ENCODE data around the gene PSMA7. TPM values are rescaled to one million over a fixed set of nuclear protein-coding genes. Genes with fewer than 3 reads are reported as not detected.

PSMA7 gene
- polyA plus RNA-seq (ENCODE audit: insufficient read depth in 1 of 5, insufficient read length in 5 of 5, low replicate concordance in 1 of 5), result 100 to 1,000 TPM; 140 to 204 (median 158) TPM
- long read RNA-seq, donor 1, transcript PSMA7-203 (7 exons, 996 nt), result major isoform, 193 of 307 reads
- long read RNA-seq, donor 1, transcript PSMA7-206 (4 exons, 548 nt), result minor isoform, 19 of 307 reads
- long read RNA-seq, donor 1, partial matches to known transcripts, result 91 of 307 reads
- long read RNA-seq, donor 1, other reads (novel, unspliced or antisense), result 0 of 307 reads
- long read RNA-seq, donor 2, transcript PSMA7-203 (7 exons, 996 nt), result major isoform, 112 of 121 reads
- long read RNA-seq, donor 2, partial matches to known transcripts, result 8 of 121 reads
- long read RNA-seq, donor 2, other reads (novel, unspliced or antisense), result 0 of 121 reads
- long read RNA-seq, donor 3, transcript PSMA7-201 (3 exons, 925 nt), result minor isoform, 6 of 258 reads
- long read RNA-seq, donor 3, transcript PSMA7-203 (7 exons, 996 nt), result major isoform, 154 of 258 reads
- long read RNA-seq, donor 3, transcript PSMA7-206 (4 exons, 548 nt), result minor isoform, 19 of 258 reads
- long read RNA-seq, donor 3, partial matches to known transcripts, result 79 of 258 reads
- long read RNA-seq, donor 3, other reads (novel, unspliced or antisense), result 0 of 258 reads
- long read RNA-seq, donor 4, transcript PSMA7-203 (7 exons, 996 nt), result major isoform, 81 of 119 reads
- long read RNA-seq, donor 4, transcript PSMA7-206 (4 exons, 548 nt), result minor isoform, 7 of 119 reads
- long read RNA-seq, donor 4, partial matches to known transcripts, result 31 of 119 reads
- long read RNA-seq, donor 4, other reads (novel, unspliced or antisense), result 0 of 119 reads
- long read RNA-seq, donor 5, transcript PSMA7-203 (7 exons, 996 nt), result major isoform, 246 of 331 reads
- long read RNA-seq, donor 5, transcript PSMA7-206 (4 exons, 548 nt), result minor isoform, 6 of 331 reads
- long read RNA-seq, donor 5, partial matches to known transcripts, result 75 of 331 reads
- long read RNA-seq, donor 5, other reads (novel, unspliced or antisense), result 0 of 331 reads
- long read RNA-seq, donor 6, transcript PSMA7-203 (7 exons, 996 nt), result major isoform, 192 of 247 reads
- long read RNA-seq, donor 6, partial matches to known transcripts, result 49 of 247 reads
- long read RNA-seq, donor 6, other reads (novel, unspliced or antisense), result 0 of 247 reads
- long read RNA-seq, donor 7, transcript PSMA7-203 (7 exons, 996 nt), result major isoform, 171 of 182 reads
- long read RNA-seq, donor 7, partial matches to known transcripts, result 6 of 182 reads
- long read RNA-seq, donor 7, other reads (novel, unspliced or antisense), result 0 of 182 reads
- long read RNA-seq, donor 8, transcript PSMA7-203 (7 exons, 996 nt), result major isoform, 80 of 126 reads
- long read RNA-seq, donor 8, transcript PSMA7-206 (4 exons, 548 nt), result minor isoform, 10 of 126 reads
- long read RNA-seq, donor 8, partial matches to known transcripts, result 33 of 126 reads
- long read RNA-seq, donor 8, other reads (novel, unspliced or antisense), result 0 of 126 reads

DNA sequence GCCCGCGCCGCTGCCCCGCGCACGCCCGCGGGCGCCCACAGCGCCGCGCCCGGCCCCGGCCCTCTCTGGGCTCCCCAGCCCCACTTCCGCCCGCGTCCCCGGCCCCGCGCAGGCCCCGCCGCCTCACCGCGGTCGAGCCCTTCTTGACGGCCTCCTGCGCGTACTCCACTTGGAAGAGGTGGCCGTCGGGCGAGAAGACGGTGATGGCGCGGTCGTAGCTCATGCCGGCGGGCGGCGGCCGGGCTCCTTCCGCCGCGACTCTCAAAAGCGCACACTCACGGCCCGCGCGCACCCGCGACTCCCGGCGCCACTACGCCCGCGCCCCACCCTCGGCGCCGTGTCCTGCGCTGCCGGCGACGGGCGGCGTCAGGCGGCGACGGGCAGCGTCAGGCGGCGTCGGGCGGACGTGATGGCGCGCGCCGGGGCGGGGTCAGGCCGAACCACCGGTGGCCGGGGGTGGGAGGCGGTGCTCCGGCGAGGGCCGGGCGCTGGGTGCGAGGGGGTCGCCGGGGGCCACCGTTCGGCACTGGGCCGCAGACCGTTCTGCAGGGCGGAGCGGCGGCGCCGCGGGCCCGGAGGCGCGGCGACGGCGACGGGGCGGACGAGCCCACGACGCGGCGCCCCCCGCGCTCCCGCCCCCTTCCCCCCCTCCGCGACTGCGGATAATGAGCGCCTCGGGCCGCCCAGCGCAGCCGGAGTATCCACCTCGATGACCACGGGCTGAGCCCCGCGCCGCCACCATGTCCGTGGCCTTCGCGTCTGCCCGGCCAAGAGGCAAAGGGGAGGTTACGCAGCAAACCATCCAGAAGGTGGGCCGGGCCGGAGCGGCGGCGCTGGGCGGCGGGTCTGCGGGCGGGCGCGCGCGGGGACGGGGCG, at the start of gene PSMA7, which contains the start of gene SS18L1:
TSS of gene PSMA7 (minus strand) at position 314 of the 876 bp plus-strand sequence. CDS start at position 223, 91 bp downstream.
TSS of gene SS18L1 (plus strand) at position 689 of the 876 bp plus-strand sequence. CDS start at position 741, 52 bp downstream.
- DNase-seq, result peak; percentile 79 to 84

DNA sequence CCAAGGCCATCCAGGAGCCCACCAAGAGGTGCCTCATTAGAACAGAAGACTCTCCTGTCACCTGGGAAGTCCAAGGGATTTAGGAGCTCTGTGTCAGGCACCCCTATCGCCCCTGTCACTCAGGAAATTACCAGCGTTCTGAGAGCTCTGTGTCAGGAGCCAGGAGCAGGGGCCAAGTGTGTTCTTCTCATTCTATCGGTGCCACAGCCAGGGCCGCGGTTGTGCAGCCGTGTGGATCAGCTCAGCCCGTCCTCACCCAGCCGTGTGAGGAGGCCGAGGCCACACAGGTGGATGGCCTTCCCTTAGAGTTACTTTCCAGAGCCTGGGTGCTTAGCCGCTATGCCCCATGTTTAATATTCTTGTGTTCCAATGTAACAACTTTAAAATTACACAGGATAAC, 49.4 kb upstream of the PSMA7 start:
- DNase-seq, result no peak

DNA sequence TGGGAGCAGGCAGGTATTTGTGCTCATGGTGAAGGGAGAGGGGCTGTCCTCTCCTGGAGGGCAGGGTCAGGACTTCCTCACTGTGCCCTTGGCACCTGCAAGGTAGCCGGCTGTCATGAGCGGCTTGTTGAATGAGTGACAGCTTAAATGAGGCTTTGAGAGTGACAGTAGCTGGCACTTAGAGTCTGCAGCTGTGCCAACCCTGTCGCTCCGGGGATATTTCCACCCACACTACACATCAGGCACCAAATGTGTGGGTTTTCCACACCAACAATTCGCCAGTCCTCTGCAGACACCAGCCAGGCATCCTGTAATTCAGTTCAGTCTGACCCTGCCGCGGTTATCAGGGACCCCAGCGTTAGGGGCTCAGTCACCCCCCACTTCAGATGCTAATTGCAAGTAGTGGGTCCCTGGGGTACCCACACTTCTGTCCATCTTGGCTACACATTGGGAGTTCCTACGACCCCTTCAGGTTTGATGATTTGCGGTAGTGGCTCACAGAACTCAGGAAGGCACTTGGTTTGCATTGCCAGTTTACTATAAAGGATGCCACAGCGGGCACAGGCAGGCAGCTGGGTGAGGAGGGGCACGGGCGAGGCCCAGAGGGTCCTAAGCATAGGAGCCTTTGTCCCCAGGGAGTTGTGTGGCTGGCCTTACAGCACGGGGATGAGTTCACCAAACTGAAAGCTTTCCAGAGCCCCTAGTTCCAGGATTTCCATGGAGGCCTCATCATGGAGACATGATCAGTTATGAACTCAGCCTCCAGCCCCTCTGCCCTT, 48.8 kb upstream of the PSMA7 start:
- DNase-seq, result no peak

GRCh38 chr20:62190639-62191411, 47.6 kb upstream of the PSMA7 start:
- no peak for DNase-seq

- DNase-seq, result no peak
Observed at GRCh38 chr20:62186887-62187866, 44.0 kb upstream of the PSMA7 start.

GRCh38 chr20:62186096-62186426, 42.9 kb upstream of the PSMA7 start:
- no peak for DNase-seq

DNA sequence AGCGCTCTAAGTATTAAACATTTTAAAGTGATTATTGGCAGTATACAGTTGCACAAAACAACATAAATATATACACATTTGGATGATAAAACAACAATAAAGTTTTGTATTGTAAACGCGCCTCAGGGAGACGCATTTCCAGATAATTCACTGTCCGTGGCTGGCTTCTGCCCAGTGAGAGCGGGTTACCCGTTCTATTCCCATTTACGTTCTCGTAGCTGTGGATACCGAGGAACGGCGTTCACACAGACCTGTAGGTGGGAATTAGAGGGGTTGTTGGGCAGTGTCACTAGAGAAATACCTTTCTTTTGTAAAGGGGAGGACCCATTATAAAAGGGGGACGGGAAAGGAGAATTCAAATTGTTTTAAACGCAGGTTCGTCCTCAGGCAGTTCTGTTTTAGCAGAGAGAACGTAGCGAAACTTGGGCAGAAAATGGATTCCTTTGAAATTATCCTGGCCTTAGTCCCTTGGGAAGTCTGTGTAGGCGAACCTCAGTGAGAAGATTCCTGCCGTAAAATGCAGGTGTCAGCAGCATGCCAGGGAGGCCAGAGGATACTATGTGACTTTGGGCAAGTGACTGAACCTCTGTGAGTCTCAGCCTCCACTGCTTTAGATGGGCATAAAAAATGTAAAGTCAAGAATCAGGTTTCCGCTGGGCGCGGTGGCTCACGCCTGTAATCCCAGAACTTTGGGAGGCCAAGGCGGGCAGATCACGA, 40.4 kb upstream of the PSMA7 start:
- DNase-seq, result no peak

DNA sequence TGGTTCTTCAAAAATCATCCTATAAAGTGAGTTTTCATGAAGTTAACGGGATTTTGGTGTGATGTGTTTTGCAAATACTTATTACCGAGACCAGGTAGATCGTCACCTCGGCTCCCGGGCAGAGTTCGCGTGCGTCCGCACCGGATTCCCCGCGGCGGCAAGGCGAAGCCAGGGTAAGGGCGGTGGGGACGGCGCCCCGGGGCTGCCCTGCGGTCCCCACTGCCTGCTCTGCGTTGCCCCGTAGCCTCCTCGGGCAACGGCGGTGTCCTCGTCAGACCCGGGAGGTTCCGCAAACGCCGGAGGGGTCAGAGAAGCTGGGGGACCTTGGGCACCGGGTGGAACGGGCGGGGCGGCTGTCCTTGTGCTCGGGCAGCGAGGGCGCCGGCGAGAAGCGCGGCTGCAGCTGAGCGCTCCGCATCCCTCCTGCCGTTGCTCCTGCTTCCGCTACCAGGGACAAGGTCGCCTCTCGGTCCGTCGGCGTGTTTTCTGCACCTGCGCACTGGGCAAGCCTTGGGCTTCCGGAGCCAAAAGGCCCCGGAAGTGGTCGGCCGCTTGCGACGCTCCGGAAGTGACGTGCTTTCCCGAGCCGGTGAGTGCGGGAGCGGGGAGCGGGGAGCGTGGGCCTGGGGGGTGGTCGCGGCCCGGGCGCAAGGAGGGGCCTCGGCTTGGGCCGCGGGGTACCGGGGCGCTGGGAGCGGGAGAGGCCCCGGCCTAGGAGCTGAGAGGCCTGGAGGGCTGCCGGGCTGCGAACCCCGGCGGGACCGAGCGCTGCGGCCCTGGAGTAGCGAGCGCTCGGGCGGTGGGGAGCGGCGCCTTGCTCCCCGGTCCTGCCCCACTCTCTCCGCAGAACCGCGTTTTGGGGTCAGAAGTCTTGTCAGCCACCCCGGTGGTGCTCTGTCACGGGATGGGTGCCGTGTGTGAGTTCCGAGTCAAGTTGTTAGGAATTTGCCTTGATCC, 39.6 kb upstream of the PSMA7 start, which contains the start of gene MTG2:
TSS of gene MTG2 (plus strand) at position 560 of the 957 bp plus-strand sequence. CDS start 10,393 bp downstream, outside the sequence.
- peak; percentile 92 to 94 for DNase-seq

- DNase-seq, result no peak
Observed at GRCh38 chr20:62181808-62182207, 38.6 kb upstream of the PSMA7 start.

GRCh38 chr20:62179162-62179504, 35.9 kb upstream of the PSMA7 start:
- no peak for DNase-seq

GRCh38 chr20:62178316-62179161, 35.3 kb upstream of the PSMA7 start:
- DNase-seq, result no peak

- no peak for DNase-seq
Observed at GRCh38 chr20:62177307-62177706, 34.1 kb upstream of the PSMA7 start.

- DNase-seq, result no peak
Observed at GRCh38 chr20:62176866-62177265, 33.7 kb upstream of the PSMA7 start.

- DNase-seq, result no peak
Observed at GRCh38 chr20:62175711-62176110, 32.5 kb upstream of the PSMA7 start.

Measured in right lung (tissue), 10 donors.